Measurements from ENCODE around the gene FPR3. TPM values are rescaled to one million over a fixed set of nuclear protein-coding genes. Genes with fewer than 3 reads are reported as not detected.

The FPR3 gene
- polyA plus RNA-seq, 1 donor from 2014 or later, result not detected

DNA sequence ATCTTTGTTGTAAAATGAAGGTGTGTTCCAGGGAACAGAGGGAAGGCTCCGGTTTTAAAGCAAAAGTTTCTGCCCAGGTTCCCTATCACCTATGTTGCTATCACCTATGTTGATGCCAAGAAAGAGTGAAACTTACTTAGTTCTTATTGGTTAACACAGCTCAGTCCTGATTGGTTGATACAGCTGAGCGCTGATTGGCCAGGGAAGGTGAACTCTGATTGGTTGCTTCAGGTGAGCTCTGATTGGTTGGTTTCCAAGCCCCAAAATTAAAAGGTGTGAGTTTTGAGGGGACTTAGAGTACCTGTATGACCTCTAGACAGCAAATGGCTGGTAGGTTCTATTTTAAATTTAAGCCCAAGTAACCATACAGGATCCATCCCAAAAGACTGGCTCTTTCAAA, 42.2 kb downstream of the FPR3 start:
- Histone ChIP-seq H3K36me3 (ENCODE audit: insufficient read depth, low read length) (no peaks in the 10 kb centered on the region), H3K27me3 (ENCODE audit: insufficient read depth, low read depth, low read length) (no peaks in the 10 kb centered on the region), H3K9ac (ENCODE audit: low read length) (no peak overlapping the region), H3K27ac (ENCODE audit: low read length) (no peak overlapping the region), H3F3A (ENCODE audit: insufficient read depth, low read length, poor library complexity, severe bottlenecking) (no peaks in the 10 kb centered on the region), H3K9me2 (ENCODE audit: insufficient read depth, low read length) (no peaks in the 10 kb centered on the region), H4K20me1 (ENCODE audit: insufficient read depth) (no peaks in the 10 kb centered on the region), H3K79me2 (replicated peaks; ENCODE audit: insufficient read depth, low read length) (no peaks in the 10 kb centered on the region), H2AFZ (ENCODE audit: low read depth, low read length) (no peak overlapping the region), H3K4me2 (ENCODE audit: low read length) (no peak overlapping the region), H3K9me3 (ENCODE audit: low read length) (no peaks in the 10 kb centered on the region), H3K4me3 (ENCODE audit: low read length) (no peak overlapping the region)
- TF ChIP-seq EZH2 (IDR thresholded peaks at IDR 0.05; ENCODE audit: borderline replicate concordance, insufficient read depth, low read length, poor library complexity, severe bottlenecking) (no peak), EP300 (conservative IDR thresholded peaks at IDR 0.05; ENCODE audit: poor library complexity, severe bottlenecking) (no peak), RAD21 (conservative IDR thresholded peaks at IDR 0.05) (no peak), TAF1 (IDR thresholded peaks at IDR 0.05; ENCODE audit: low read depth) (no peak)
- TF ChIP-seq, protein P1, sequence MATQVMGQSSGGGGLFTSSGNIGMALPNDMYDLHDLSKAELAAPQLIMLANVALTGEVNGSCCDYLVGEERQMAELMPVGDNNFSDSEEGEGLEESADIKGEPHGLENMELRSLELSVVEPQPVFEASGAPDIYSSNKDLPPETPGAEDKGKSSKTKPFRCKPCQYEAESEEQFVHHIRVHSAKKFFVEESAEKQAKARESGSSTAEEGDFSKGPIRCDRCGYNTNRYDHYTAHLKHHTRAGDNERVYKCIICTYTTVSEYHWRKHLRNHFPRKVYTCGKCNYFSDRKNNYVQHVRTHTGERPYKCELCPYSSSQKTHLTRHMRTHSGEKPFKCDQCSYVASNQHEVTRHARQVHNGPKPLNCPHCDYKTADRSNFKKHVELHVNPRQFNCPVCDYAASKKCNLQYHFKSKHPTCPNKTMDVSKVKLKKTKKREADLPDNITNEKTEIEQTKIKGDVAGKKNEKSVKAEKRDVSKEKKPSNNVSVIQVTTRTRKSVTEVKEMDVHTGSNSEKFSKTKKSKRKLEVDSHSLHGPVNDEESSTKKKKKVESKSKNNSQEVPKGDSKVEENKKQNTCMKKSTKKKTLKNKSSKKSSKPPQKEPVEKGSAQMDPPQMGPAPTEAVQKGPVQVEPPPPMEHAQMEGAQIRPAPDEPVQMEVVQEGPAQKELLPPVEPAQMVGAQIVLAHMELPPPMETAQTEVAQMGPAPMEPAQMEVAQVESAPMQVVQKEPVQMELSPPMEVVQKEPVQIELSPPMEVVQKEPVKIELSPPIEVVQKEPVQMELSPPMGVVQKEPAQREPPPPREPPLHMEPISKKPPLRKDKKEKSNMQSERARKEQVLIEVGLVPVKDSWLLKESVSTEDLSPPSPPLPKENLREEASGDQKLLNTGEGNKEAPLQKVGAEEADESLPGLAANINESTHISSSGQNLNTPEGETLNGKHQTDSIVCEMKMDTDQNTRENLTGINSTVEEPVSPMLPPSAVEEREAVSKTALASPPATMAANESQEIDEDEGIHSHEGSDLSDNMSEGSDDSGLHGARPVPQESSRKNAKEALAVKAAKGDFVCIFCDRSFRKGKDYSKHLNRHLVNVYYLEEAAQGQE (IDR thresholded peaks at IDR 0.05; ENCODE audit: borderline replicate concordance), result no peak

DNA sequence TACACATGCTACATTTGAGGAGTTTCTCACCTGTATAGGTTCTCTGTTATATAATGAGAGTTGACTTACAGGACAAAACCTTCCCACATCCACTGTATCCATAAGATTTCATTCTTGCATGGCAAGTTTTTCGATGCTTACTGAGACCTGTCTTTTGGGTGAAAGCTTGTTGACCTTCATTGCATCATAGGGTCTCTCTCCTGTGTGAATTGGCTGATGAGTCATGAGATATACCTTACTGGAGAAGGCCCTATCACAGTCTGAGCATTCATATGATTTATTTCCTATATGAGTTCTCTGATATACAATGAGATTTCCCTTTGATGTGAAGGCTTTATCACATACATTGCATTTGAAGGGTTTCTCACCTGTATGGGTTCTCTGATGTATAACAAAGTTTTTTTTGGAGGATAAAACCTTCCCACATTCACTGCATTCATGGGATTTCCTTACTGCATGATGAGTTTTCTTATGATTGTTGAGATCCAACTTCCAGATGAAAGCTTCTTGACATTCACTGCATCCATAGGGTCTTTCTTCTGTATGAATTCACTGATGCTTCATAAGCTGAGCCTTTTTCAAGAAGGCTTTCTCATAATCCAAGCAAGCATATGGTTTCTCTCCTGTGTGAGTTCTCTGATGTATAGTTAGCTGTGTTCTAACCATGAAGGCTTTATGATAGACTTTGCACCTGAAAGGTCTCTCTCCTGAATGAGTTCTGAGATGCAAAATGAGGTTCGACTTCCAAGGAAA, 67.1 kb downstream of the FPR3 start:
- Histone ChIP-seq H3K79me2 (replicated peaks; ENCODE audit: insufficient read depth, low read length) (no peaks in the 10 kb centered on the region), H3K27ac (ENCODE audit: low read length) (no peak overlapping the region), H3K4me3 (ENCODE audit: low read length) (no peak overlapping the region), H4K20me1 (ENCODE audit: insufficient read depth) (no peaks in the 10 kb centered on the region), H3K36me3 (ENCODE audit: insufficient read depth, low read length) (peaks cover 5% of the 10 kb centered on the region), H3K4me2 (ENCODE audit: low read length) (no peak overlapping the region), H3K9me2 (ENCODE audit: insufficient read depth, low read length) (no peaks in the 10 kb centered on the region), H3K9me3 (ENCODE audit: low read length) (peaks cover 36% of the 10 kb centered on the region), H3K9ac (ENCODE audit: low read length) (no peak overlapping the region), H2AFZ (ENCODE audit: low read depth, low read length) (no peak overlapping the region), H3K27me3 (ENCODE audit: insufficient read depth, low read depth, low read length) (no peaks in the 10 kb centered on the region), H3F3A (ENCODE audit: insufficient read depth, low read length, poor library complexity, severe bottlenecking) (no peaks in the 10 kb centered on the region)
- TF ChIP-seq EP300 (conservative IDR thresholded peaks at IDR 0.05; ENCODE audit: poor library complexity, severe bottlenecking) (no peak), RAD21 (conservative IDR thresholded peaks at IDR 0.05) (no peak), SMC3 (conservative IDR thresholded peaks at IDR 0.05; ENCODE audit: poor library complexity) (no peak), EZH2 (IDR thresholded peaks at IDR 0.05; ENCODE audit: borderline replicate concordance, insufficient read depth, low read length, poor library complexity, severe bottlenecking) (no peak), TAF1 (IDR thresholded peaks at IDR 0.05; ENCODE audit: low read depth) (no peak), POLR2AphosphoS5 (IDR thresholded peaks at IDR 0.05) (no peak), MXI1 (conservative IDR thresholded peaks at IDR 0.05; ENCODE audit: poor library complexity, severe bottlenecking) (no peak)
- TF ChIP-seq, protein P1 (IDR thresholded peaks at IDR 0.05; ENCODE audit: borderline replicate concordance), result no peak
- TF ChIP-seq, protein P2, sequence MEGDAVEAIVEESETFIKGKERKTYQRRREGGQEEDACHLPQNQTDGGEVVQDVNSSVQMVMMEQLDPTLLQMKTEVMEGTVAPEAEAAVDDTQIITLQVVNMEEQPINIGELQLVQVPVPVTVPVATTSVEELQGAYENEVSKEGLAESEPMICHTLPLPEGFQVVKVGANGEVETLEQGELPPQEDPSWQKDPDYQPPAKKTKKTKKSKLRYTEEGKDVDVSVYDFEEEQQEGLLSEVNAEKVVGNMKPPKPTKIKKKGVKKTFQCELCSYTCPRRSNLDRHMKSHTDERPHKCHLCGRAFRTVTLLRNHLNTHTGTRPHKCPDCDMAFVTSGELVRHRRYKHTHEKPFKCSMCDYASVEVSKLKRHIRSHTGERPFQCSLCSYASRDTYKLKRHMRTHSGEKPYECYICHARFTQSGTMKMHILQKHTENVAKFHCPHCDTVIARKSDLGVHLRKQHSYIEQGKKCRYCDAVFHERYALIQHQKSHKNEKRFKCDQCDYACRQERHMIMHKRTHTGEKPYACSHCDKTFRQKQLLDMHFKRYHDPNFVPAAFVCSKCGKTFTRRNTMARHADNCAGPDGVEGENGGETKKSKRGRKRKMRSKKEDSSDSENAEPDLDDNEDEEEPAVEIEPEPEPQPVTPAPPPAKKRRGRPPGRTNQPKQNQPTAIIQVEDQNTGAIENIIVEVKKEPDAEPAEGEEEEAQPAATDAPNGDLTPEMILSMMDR (IDR thresholded peaks at IDR 0.05; ENCODE audit: poor library complexity, severe bottlenecking), result no peak

Data from neural cell (in vitro differentiated cells).